CD4-positive, alpha-beta T cell treated with Interleukin-4 for 1 hour (primary cell): ENCODE data around the gene VPS37C.
"Not testable (repeated sequence)": the region's sequence is repeated elsewhere in the genome, so short reads cannot be mapped to it uniquely, and the experiment has no call there.

Experiments used
- DNase-seq, 2 donors: peaks; one replicate each; pipeline ENCODE4 v3.0.0-alpha.2; 2020 to 2022

Gene VPS37C

GRCh38 chr11:61161190-61162091 lies at the start of gene VPS37C:
VPS37C (minus strand) TSS chr11:61161426; CDS start chr11:61138829, 22,597 bp downstream.
- peak; percentile 94 to 95 for DNase-seq

- DNase-seq, result not testable (repeated sequence)
Observed at GRCh38 chr11:61210629-61211028, 49.4 kb upstream of the VPS37C start.

GRCh38 chr11:61207636-61208310 lies 46.5 kb upstream of the VPS37C start:
- DNase-seq, result not testable (repeated sequence)

- DNase-seq, result not testable (repeated sequence)
Observed at GRCh38 chr11:61204502-61205059, 43.4 kb upstream of the VPS37C start.

GRCh38 chr11:61203873-61204272 lies 42.6 kb upstream of the VPS37C start:
- not testable (repeated sequence) for DNase-seq

- DNase-seq, result not testable (repeated sequence)
Observed at GRCh38 chr11:61202950-61203746, 41.9 kb upstream of the VPS37C start, which contains the start of gene PGA3. PGA3 (plus strand) TSS chr11:61203515; CDS start chr11:61203565, 50 bp downstream.

- no peak for DNase-seq
Observed at GRCh38 chr11:61201476-61201875, 40.2 kb upstream of the VPS37C start.

- DNase-seq, result no peak
Observed at GRCh38 chr11:61198948-61199523, 37.8 kb upstream of the VPS37C start.

- DNase-seq, result no peak
Observed at GRCh38 chr11:61198361-61198760, 37.1 kb upstream of the VPS37C start.

- DNase-seq, result no peak
Observed at GRCh38 chr11:61195719-61196118, 34.5 kb upstream of the VPS37C start.

- DNase-seq, result no peak
Observed at GRCh38 chr11:61194981-61195695, 33.9 kb upstream of the VPS37C start.

- no peak for DNase-seq
Observed at GRCh38 chr11:61194169-61194671, 33.0 kb upstream of the VPS37C start.

GRCh38 chr11:61193596-61193995 lies 32.4 kb upstream of the VPS37C start:
- no peak for DNase-seq

- DNase-seq, result no peak
Observed at GRCh38 chr11:61189933-61190332, 28.7 kb upstream of the VPS37C start.

GRCh38 chr11:61187505-61188130 lies 26.4 kb upstream of the VPS37C start:
- peak; percentile 80 to 81 for DNase-seq

- DNase-seq, result no peak
Observed at GRCh38 chr11:61186504-61186903, 25.3 kb upstream of the VPS37C start.

- no peak for DNase-seq
Observed at GRCh38 chr11:61183645-61184044, 22.4 kb upstream of the VPS37C start.

- DNase-seq, result no peak
Observed at GRCh38 chr11:61181489-61181888, 20.3 kb upstream of the VPS37C start.

GRCh38 chr11:61180205-61180604 lies 19.0 kb upstream of the VPS37C start:
- DNase-seq, result not testable (repeated sequence)

- DNase-seq, result no peak
Observed at GRCh38 chr11:61176446-61176845, 15.2 kb upstream of the VPS37C start.

GRCh38 chr11:61174949-61175348 lies 13.7 kb upstream of the VPS37C start:
- DNase-seq, result no peak
